ENCODE data around the gene DPH1.

DNA sequence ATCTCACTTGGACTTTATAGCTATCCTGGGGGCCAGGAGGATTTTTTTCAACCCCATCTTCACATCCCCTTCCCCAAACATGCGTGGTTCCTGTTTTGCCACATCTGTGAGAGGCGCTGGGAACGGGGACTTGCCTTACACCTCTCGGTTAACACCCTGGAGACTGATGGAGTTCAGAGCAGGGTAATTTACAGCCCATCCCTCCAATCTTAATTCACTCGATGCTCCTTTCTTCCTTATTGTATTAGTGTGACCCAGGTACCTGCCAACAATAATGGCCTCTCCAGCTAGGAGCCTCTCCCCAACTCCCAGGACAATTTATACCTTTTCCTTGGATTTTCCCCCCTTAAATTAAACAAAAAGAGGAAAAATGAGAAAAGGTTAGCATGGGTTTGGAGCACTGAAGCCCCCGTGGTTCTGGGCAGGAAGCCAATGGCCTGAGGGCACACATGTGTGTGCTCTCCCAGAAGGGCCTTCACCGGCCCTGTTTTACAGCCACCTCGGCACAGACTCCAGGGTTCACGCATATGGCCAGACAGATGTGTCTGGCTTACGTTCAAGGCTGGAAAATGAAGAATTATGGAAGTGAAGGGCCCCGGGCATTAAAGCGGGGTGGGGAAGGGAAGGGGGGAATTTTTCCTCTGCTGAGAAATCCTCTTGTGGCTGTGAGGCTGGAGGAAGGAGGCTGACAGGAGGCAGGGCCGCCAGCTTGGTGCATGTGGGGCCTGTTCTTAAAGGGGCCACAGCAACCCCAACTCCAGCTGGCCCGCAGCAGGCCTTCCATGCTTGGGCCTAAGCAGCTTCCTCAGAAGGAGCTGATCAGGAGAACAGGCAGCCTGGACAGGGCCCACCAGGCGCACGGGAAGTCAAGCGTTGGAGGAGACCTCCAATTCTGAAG lies 46.4 kb downstream of the DPH1 start:
- TF ChIP-seq CEBPB (IDR thresholded peaks at IDR 0.05) (no peak), ZFP36 (IDR thresholded peaks at IDR 0.05; ENCODE audit: borderline replicate concordance, partially characterized antibody) (no peak), ESRRA (IDR thresholded peaks at IDR 0.05; ENCODE audit: borderline replicate concordance, low read length) (no peak), FOXS1 (CRISPR knock-in tag; IDR thresholded peaks at IDR 0.05) (no peak), EHMT2 (IDR thresholded peaks at IDR 0.05; ENCODE audit: low read depth) (no peak)
- TF ChIP-seq, protein P1, sequence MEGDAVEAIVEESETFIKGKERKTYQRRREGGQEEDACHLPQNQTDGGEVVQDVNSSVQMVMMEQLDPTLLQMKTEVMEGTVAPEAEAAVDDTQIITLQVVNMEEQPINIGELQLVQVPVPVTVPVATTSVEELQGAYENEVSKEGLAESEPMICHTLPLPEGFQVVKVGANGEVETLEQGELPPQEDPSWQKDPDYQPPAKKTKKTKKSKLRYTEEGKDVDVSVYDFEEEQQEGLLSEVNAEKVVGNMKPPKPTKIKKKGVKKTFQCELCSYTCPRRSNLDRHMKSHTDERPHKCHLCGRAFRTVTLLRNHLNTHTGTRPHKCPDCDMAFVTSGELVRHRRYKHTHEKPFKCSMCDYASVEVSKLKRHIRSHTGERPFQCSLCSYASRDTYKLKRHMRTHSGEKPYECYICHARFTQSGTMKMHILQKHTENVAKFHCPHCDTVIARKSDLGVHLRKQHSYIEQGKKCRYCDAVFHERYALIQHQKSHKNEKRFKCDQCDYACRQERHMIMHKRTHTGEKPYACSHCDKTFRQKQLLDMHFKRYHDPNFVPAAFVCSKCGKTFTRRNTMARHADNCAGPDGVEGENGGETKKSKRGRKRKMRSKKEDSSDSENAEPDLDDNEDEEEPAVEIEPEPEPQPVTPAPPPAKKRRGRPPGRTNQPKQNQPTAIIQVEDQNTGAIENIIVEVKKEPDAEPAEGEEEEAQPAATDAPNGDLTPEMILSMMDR (IDR thresholded peaks at IDR 0.05), result no peak
- TF ChIP-seq, protein P2, sequence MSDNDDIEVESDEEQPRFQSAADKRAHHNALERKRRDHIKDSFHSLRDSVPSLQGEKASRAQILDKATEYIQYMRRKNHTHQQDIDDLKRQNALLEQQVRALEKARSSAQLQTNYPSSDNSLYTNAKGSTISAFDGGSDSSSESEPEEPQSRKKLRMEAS (IDR thresholded peaks at IDR 0.05), result no peak
- TF ChIP-seq, protein P3, sequence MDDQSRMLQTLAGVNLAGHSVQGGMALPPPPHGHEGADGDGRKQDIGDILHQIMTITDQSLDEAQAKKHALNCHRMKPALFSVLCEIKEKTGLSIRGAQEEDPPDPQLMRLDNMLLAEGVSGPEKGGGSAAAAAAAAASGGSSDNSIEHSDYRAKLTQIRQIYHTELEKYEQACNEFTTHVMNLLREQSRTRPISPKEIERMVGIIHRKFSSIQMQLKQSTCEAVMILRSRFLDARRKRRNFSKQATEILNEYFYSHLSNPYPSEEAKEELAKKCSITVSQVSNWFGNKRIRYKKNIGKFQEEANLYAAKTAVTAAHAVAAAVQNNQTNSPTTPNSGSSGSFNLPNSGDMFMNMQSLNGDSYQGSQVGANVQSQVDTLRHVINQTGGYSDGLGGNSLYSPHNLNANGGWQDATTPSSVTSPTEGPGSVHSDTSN (IDR thresholded peaks at IDR 0.05), result no peak
- TF ChIP-seq, protein P4, sequence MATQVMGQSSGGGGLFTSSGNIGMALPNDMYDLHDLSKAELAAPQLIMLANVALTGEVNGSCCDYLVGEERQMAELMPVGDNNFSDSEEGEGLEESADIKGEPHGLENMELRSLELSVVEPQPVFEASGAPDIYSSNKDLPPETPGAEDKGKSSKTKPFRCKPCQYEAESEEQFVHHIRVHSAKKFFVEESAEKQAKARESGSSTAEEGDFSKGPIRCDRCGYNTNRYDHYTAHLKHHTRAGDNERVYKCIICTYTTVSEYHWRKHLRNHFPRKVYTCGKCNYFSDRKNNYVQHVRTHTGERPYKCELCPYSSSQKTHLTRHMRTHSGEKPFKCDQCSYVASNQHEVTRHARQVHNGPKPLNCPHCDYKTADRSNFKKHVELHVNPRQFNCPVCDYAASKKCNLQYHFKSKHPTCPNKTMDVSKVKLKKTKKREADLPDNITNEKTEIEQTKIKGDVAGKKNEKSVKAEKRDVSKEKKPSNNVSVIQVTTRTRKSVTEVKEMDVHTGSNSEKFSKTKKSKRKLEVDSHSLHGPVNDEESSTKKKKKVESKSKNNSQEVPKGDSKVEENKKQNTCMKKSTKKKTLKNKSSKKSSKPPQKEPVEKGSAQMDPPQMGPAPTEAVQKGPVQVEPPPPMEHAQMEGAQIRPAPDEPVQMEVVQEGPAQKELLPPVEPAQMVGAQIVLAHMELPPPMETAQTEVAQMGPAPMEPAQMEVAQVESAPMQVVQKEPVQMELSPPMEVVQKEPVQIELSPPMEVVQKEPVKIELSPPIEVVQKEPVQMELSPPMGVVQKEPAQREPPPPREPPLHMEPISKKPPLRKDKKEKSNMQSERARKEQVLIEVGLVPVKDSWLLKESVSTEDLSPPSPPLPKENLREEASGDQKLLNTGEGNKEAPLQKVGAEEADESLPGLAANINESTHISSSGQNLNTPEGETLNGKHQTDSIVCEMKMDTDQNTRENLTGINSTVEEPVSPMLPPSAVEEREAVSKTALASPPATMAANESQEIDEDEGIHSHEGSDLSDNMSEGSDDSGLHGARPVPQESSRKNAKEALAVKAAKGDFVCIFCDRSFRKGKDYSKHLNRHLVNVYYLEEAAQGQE (IDR thresholded peaks at IDR 0.05), result no peak
- TF ChIP-seq, protein P5, sequence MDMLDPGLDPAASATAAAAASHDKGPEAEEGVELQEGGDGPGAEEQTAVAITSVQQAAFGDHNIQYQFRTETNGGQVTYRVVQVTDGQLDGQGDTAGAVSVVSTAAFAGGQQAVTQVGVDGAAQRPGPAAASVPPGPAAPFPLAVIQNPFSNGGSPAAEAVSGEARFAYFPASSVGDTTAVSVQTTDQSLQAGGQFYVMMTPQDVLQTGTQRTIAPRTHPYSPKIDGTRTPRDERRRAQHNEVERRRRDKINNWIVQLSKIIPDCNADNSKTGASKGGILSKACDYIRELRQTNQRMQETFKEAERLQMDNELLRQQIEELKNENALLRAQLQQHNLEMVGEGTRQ (IDR thresholded peaks at IDR 0.05), result no peak

All from A549 (cell line).